HCT116 (cell line): ENCODE measurements around the gene FAM111A. TPM values are rescaled to one million over a fixed set of nuclear protein-coding genes. Genes with fewer than 3 reads are reported as not detected.

Experiments
- ATAC-seq: fragments of 200-7000 bp; cut with Tn5 transposase; 2 replicates; pipeline ENCODE4 v1.9.1; 2020; ENCODE audit warnings: mild to moderate bottlenecking, moderate library complexity
- BruUV-seq: library from RNA; stranded (reverse); fragments of 400-500 nt; replicated peaks from 2 replicates; lab custom pipeline; 2021; lab: Mats Ljungman, UMichigan
- CTCF ChIA-PET: fragments of 300-600 bp; sonication (Branson Sonifier 250); formaldehyde crosslinking; loops from one replicate; lab custom pipeline; 2021; ENCODE audit warnings: antibody characterized with exemption; lab: Charles Lee
- POLR2A ChIA-PET: fragments of 300-600, 350-600 bp; sonication (Branson Sonifier 250); formaldehyde crosslinking; loops from one replicate; lab custom pipeline; 2021; ENCODE audit warnings: antibody characterized with exemption; lab: Charles Lee
- RAD21 ChIA-PET, 2 experiments: fragments of 300-600 bp; sonication (Branson Sonifier 250); formaldehyde crosslinking; loops; one replicate each; lab custom pipeline; 2023; ENCODE audit warnings: low total read pairs in 2 of 2; ENCODE audit not compliant: uncharacterized antibody in 2 of 2, unreplicated experiment in 2 of 2, low non-redundant PET in 1 of 2; lab: Charles Lee
- DNase-seq: peaks from one replicate; pipeline ENCODE4 v3.0.0-alpha.2; 2010; ENCODE audit warnings: low read depth, low spot score
- H2AFZ ChIP-seq: fragments of 200-600 bp; shearing (Covaris generic), sonication (generic); 2 replicates; pipeline ENCODE4 v1.6.1; 2017; ENCODE audit warnings: low read depth, mixed run types, mixed read lengths, antibody characterized with exemption, low read length; ENCODE audit not compliant: poor library complexity, severe bottlenecking
- H3K27ac ChIP-seq: 2 replicates; pipeline ENCODE4 v1.5.1; 2012; ENCODE audit warnings: low read depth, low read length
- H3K27me3 ChIP-seq: fragments of 200-600 bp; sonication (generic); 2 replicates; pipeline ENCODE4 v1.6.1; 2016; ENCODE audit warnings: mixed run types, low read length, mixed read lengths; ENCODE audit not compliant: insufficient read depth
- H3K36me3 ChIP-seq, 2 experiments: fragments of 200-500 bp in 1 of 2; fragments of 200-600 bp in 1 of 2; sonication (Bioruptor generic) in 1 of 2; sonication (generic) in 1 of 2; 2 replicates each; pipeline versions ENCODE4 v1.5.1 to v1.6.1; 2014 to 2016; ENCODE audit warnings: low read length in 2 of 2, inconsistent platforms in 1 of 2, mixed read lengths in 1 of 2, mixed run types in 1 of 2; ENCODE audit not compliant: insufficient read depth in 2 of 2, control insufficient read depth in 1 of 2
- H3K4me1 ChIP-seq, 2 experiments: fragments of 200-600 bp in 1 of 2; sonication (generic) in 1 of 2; 2 replicates each; pipeline versions ENCODE4 v1.5.1 to v1.6.1; 2012 to 2017; ENCODE audit warnings: low read length in 2 of 2, inconsistent platforms in 1 of 2, mild to moderate bottlenecking in 1 of 2, mixed read lengths in 1 of 2, mixed run types in 1 of 2, moderate library complexity in 1 of 2; ENCODE audit not compliant: insufficient read depth in 2 of 2, control insufficient read depth in 1 of 2
- H3K4me2 ChIP-seq: fragments of 200-600 bp; sonication (generic); 2 replicates; pipeline ENCODE4 v1.6.1; 2017; ENCODE audit warnings: mixed run types, low read length, mixed read lengths
- H3K4me3 ChIP-seq, 2 experiments: fragments of 200-600 bp in 1 of 2; sonication (generic) in 1 of 2; replicated peaks in 1 of 2; 2 replicates each; pipeline ENCODE4 v1.5.1; 2011 to 2016; ENCODE audit warnings: low read length in 2 of 2, control low read depth in 1 of 2, low read depth in 1 of 2, mild to moderate bottlenecking in 1 of 2, mixed read lengths in 1 of 2, mixed run types in 1 of 2
- H3K79me2 ChIP-seq: fragments of 200-600 bp; sonication (generic); 2 replicates; pipeline ENCODE4 v1.6.1; 2017; ENCODE audit warnings: mild to moderate bottlenecking, mixed run types, low read length, moderate library complexity, mixed read lengths; ENCODE audit not compliant: insufficient read depth
- H3K9ac ChIP-seq: fragments of 200-600 bp; sonication (generic); 2 replicates; pipeline ENCODE4 v1.6.1; 2016; ENCODE audit warnings: low read length, mixed read lengths
- H3K9me2 ChIP-seq: fragments of 200-600 bp; sonication (generic), shearing (Covaris generic); 2 replicates; pipeline ENCODE4 v1.6.1; 2017; ENCODE audit warnings: mixed run types, mild to moderate bottlenecking, moderate library complexity; ENCODE audit not compliant: insufficient read depth
- H3K9me3 ChIP-seq, 2 experiments: fragments of 200-500 bp in 1 of 2; fragments of 200-600 bp in 1 of 2; sonication (Bioruptor generic) in 1 of 2; sonication (generic) in 1 of 2; 2 replicates each; pipeline ENCODE4 v1.6.1; 2014 to 2017; ENCODE audit warnings: low read length in 2 of 2, mixed read lengths in 2 of 2, inconsistent platforms in 1 of 2, low read depth in 1 of 2, mild to moderate bottlenecking in 1 of 2, mixed run types in 1 of 2, moderate library complexity in 1 of 2; ENCODE audit not compliant: control insufficient read depth in 1 of 2, insufficient read depth in 1 of 2
- H4K20me1 ChIP-seq: fragments of 200-600 bp; sonication (generic), shearing (Covaris generic); 2 replicates; pipeline ENCODE4 v1.6.1; 2017; ENCODE audit warnings: mixed run types, mild to moderate bottlenecking, moderate library complexity; ENCODE audit not compliant: insufficient read depth
- CEBPB ChIP-seq: IDR thresholded peaks from 2 replicates; pipeline ENCODE4 v1.6.1; 2012; ENCODE audit warnings: low read depth
- EGR1 ChIP-seq: IDR thresholded peaks from 2 replicates; pipeline ENCODE4 v1.6.1; 2012; ENCODE audit warnings: low read depth
- ELF1 ChIP-seq: IDR thresholded peaks from 2 replicates; pipeline ENCODE4 v1.6.1; 2012; ENCODE audit warnings: low read depth, borderline replicate concordance
- EZH2 ChIP-seq: fragments of 200-600 bp; sonication (generic); IDR thresholded peaks from 2 replicates; pipeline ENCODE4 v1.6.1; 2017; ENCODE audit warnings: antibody characterized with exemption, mixed run types
- FOSL1 ChIP-seq: IDR thresholded peaks from 2 replicates; pipeline ENCODE4 v1.6.1; 2012; ENCODE audit warnings: low read depth
- JUND ChIP-seq: IDR thresholded peaks from 2 replicates; pipeline ENCODE4 v1.6.1; 2012
- MAX ChIP-seq: IDR thresholded peaks from 2 replicates; pipeline ENCODE4 v1.6.1; 2012
- POLR2AphosphoS5 ChIP-seq: IDR thresholded peaks from 2 replicates; pipeline ENCODE4 v1.6.1; 2011; ENCODE audit warnings: mild to moderate bottlenecking, low read depth, low read length, moderate library complexity
- SP1 ChIP-seq: IDR thresholded peaks from 2 replicates; pipeline ENCODE4 v1.6.1; 2012; ENCODE audit warnings: low read depth
- SRF ChIP-seq: IDR thresholded peaks from 2 replicates; pipeline ENCODE4 v1.6.1; 2012; ENCODE audit warnings: low read depth
- TCF7L2 ChIP-seq: IDR thresholded peaks from 2 replicates; pipeline ENCODE4 v1.7.0; 2011; ENCODE audit warnings: borderline replicate concordance, inconsistent platforms; ENCODE audit not compliant: insufficient read depth, insufficient read length; ENCODE audit errors: extremely low read depth
- ZFX ChIP-seq: fragments of 450-650 bp; IDR thresholded peaks from 2 replicates; pipeline ENCODE4 v1.6.1; 2017
- ZNF274 ChIP-seq: fragments of 200-500 bp; sonication (Bioruptor generic); IDR thresholded peaks from 2 replicates; pipeline ENCODE4 v1.6.1; 2014; ENCODE audit warnings: mild to moderate bottlenecking, low read depth, low read length, inconsistent platforms
- intact Hi-C: fragments of 100-400 bp; cut with micrococcal nuclease; formaldehyde crosslinking; loops from 2 replicates; pipeline ENCODE4 v1.10.0; 2022
- total RNA-seq: library from RNA; stranded (reverse); gene quantifications from one replicate; pipeline ENCODE4 v1.2.1, GENCODE V29; 2021; ENCODE audit not compliant: unreplicated experiment
- TF ChIP-seq, protein P1 (sequence below), 3 experiments: fragments of 200-600 bp in 1 of 3; sonication (generic) in 1 of 3; IDR thresholded peaks in 2 of 3; conservative IDR thresholded peaks in 1 of 3; 2 replicates each; pipeline ENCODE4 v1.5.1; 2012 to 2017; ENCODE audit warnings: low read depth in 2 of 3, low read length in 2 of 3, antibody characterized with exemption in 1 of 3, borderline replicate concordance in 1 of 3, control low read depth in 1 of 3, mild to moderate bottlenecking in 1 of 3, mixed read lengths in 1 of 3, mixed run types in 1 of 3, moderate library complexity in 1 of 3; ENCODE audit not compliant: insufficient read depth in 1 of 3
- TF ChIP-seq, protein P2 (sequence below): IDR thresholded peaks from 2 replicates; pipeline ENCODE4 v1.6.1; 2012; ENCODE audit warnings: low read depth

FAM111A gene
- total RNA-seq, 1 experiment from 2014 or later = 30.3 TPM

DNA sequence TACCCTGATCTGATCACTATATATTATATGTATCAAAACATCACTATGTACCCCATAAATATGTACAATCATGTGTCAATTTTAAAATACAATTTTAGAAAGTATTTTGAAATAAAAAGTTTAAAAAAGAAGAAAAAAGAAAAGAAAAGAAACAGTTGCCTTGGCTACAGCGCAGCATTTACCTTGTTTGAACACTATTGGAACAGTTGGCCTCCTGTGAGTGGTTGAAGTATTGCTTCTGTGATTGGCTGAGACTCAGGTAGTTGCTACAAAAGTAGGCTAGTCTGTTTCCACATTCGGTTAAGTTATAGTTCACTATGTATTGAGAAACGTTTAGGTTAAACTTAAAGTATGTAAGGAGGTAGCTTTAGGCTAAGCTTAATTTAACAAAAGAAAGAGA lies 21.4 kb downstream of the FAM111A start:
- CTCF ChIA-PET = interaction anchor here (1.8 kb wide), 1 partner anchor 8 kb away, joined by 6 read pairs; the partner anchor contains the start of gene DTX4
- H3K4me3 ChIP-seq = no peak overlapping the region

More for the DNA sequence above, 21.4 kb downstream of the FAM111A start:
- POLR2A ChIA-PET = no interaction called here
- Histone ChIP-seq H3K79me2 (no peaks in the 10 kb centered on the region), H3K9me2 (no peaks in the 10 kb centered on the region), H3K27me3 (no peaks in the 10 kb centered on the region), H2AFZ (no peak overlapping the region), H3K4me2 (no peak overlapping the region), H4K20me1 (no peaks in the 10 kb centered on the region), H3K27ac (no peak overlapping the region), H3K9ac (no peak overlapping the region), H3K4me1 (no peaks in the 10 kb centered on the region), H3K36me3 (no peaks in the 10 kb centered on the region), H3K9me3 (no peaks in the 10 kb centered on the region)
- DNase-seq = no peak
- no peak for ATAC-seq
- no TSS peak for BruUV-seq
- TF ChIP-seq SP1 (no peak), EGR1 (no peak), ZFX (no peak), SRF (no peak), CEBPB (no peak), ZNF274 (no peak), EZH2 (no peak), POLR2AphosphoS5 (no peak), FOSL1 (no peak), MAX (no peak), JUND (no peak), ELF1 (no peak), TCF7L2 (no peak)
- TF ChIP-seq, protein P1, sequence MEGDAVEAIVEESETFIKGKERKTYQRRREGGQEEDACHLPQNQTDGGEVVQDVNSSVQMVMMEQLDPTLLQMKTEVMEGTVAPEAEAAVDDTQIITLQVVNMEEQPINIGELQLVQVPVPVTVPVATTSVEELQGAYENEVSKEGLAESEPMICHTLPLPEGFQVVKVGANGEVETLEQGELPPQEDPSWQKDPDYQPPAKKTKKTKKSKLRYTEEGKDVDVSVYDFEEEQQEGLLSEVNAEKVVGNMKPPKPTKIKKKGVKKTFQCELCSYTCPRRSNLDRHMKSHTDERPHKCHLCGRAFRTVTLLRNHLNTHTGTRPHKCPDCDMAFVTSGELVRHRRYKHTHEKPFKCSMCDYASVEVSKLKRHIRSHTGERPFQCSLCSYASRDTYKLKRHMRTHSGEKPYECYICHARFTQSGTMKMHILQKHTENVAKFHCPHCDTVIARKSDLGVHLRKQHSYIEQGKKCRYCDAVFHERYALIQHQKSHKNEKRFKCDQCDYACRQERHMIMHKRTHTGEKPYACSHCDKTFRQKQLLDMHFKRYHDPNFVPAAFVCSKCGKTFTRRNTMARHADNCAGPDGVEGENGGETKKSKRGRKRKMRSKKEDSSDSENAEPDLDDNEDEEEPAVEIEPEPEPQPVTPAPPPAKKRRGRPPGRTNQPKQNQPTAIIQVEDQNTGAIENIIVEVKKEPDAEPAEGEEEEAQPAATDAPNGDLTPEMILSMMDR (IDR thresholded peaks at IDR 0.05 in 2 of 3, conservative IDR thresholded peaks at IDR 0.05 in 1 of 3; ENCODE audit: borderline replicate concordance in 1 of 3, insufficient read depth in 1 of 3, low read depth in 2 of 3, low read length in 2 of 3) = no peak
- TF ChIP-seq, protein P2, sequence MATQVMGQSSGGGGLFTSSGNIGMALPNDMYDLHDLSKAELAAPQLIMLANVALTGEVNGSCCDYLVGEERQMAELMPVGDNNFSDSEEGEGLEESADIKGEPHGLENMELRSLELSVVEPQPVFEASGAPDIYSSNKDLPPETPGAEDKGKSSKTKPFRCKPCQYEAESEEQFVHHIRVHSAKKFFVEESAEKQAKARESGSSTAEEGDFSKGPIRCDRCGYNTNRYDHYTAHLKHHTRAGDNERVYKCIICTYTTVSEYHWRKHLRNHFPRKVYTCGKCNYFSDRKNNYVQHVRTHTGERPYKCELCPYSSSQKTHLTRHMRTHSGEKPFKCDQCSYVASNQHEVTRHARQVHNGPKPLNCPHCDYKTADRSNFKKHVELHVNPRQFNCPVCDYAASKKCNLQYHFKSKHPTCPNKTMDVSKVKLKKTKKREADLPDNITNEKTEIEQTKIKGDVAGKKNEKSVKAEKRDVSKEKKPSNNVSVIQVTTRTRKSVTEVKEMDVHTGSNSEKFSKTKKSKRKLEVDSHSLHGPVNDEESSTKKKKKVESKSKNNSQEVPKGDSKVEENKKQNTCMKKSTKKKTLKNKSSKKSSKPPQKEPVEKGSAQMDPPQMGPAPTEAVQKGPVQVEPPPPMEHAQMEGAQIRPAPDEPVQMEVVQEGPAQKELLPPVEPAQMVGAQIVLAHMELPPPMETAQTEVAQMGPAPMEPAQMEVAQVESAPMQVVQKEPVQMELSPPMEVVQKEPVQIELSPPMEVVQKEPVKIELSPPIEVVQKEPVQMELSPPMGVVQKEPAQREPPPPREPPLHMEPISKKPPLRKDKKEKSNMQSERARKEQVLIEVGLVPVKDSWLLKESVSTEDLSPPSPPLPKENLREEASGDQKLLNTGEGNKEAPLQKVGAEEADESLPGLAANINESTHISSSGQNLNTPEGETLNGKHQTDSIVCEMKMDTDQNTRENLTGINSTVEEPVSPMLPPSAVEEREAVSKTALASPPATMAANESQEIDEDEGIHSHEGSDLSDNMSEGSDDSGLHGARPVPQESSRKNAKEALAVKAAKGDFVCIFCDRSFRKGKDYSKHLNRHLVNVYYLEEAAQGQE = no peak
- intact Hi-C loops = no loop called here
- RAD21 ChIA-PET = no interaction called here
